Measurements from ENCODE around the gene PHYHD1.

- TF ChIP-seq, protein P1, sequence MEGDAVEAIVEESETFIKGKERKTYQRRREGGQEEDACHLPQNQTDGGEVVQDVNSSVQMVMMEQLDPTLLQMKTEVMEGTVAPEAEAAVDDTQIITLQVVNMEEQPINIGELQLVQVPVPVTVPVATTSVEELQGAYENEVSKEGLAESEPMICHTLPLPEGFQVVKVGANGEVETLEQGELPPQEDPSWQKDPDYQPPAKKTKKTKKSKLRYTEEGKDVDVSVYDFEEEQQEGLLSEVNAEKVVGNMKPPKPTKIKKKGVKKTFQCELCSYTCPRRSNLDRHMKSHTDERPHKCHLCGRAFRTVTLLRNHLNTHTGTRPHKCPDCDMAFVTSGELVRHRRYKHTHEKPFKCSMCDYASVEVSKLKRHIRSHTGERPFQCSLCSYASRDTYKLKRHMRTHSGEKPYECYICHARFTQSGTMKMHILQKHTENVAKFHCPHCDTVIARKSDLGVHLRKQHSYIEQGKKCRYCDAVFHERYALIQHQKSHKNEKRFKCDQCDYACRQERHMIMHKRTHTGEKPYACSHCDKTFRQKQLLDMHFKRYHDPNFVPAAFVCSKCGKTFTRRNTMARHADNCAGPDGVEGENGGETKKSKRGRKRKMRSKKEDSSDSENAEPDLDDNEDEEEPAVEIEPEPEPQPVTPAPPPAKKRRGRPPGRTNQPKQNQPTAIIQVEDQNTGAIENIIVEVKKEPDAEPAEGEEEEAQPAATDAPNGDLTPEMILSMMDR (IDR thresholded peaks at IDR 0.05; ENCODE audit: poor library complexity), result no peak
- TF ChIP-seq EZH2 (IDR thresholded peaks at IDR 0.05; ENCODE audit: borderline replicate concordance), result no peak
These were observed 17.7 kb upstream of the PHYHD1 start for GRCh38 chr9:128903079-128903461.

All from hepatocyte (in vitro differentiated cells).